Articular chondrocyte of knee joint (primary cell): ENCODE data around the gene NOL9. TPM values are rescaled to one million over a fixed set of nuclear protein-coding genes. Genes with fewer than 3 reads are reported as not detected.

Experiments
- small RNA-seq: library from RNA; depleted of rRNA; stranded (forward); fragments of <200 nt; gene quantifications from one replicate; pipeline ENCODE3, GENCODE V24; 2012
- total RNA-seq: library from RNA; depleted of rRNA; stranded (reverse); fragments of >200 nt; gene quantifications from 2 replicates; pipeline ENCODE4 v1.2.3, GENCODE V29; 2012

NOL9 gene
- 36.1 and 38.3 TPM in 2 replicates for total RNA-seq

DNA sequence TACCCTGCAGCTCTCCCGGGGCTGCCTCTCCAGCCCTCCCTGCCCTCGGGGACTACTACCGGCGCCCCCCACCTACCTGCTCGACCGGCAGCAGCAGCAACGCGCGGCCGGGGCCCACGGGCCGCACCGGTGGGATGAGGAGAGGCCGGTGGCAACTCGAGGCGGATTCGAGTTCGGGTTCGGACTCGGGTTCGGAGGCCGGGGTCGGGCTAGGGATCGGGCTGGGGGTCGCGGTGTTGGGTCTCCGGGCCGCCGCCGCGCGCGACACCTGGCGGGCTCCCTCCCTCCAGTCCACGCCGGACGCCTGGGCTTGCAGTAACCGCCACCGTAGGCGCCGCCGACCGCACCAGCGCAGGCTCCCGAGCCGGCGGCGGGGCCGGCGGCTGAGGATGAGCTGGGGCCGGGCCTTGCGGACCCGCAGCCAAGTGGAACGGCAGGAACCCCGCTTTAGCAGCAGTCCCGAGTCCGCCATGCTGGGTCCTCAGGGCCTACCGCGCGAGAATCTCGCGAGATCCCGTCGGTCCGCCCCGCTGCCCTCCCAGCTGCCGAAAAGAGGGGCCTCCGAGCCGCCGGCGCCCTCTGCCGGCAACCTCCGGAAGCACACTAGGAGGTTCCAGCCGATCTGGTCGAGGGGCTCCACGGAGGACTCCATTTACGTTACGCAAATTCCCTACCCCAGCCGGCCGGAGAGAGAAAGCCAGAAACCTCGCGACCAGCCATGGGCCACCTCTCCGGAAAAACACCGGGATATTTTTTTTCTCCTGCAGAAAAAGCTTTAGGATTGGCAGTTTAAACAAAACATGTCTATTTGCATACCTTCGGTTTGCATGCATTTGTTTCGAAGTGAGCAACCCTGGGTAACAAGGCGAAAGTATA is at the start of gene NOL9:
TSS of gene NOL9 (minus strand) at position 483 of the 876 bp plus-strand sequence. CDS start at position 472, 11 bp downstream.

DNA sequence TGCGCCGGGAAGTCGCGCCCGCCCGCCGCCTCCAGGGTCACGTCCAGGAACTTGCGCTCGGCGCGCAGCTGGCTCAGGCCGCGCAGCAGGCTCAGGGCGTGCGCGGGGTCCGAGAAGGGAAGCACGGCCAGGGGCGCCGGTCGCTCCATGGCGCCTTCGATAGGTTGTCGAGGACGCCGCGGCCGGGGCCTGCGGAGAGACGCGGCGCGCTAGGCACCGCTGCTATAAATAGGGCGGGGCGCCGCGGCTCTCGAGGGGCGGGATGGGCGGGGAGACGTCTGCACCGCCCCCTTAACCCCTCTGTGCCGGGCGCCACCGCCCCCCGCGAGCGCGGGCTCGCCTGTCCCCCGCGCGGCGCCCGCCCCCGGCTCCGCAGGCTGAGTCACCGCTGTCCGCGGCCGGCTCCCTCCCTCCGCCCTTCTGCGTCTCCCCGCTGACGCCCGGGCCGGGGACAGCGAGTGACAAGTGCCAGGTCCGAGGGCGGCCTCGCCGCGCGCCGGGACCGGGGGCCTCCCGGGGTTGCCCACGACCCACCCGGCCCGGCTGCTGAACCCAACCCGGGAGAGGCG is 48.4 kb upstream of the NOL9 start, which contains the start of gene KLHL21:
TSS of gene KLHL21 (minus strand) at position 201 of the 569 bp plus-strand sequence. CDS start at position 149, 52 bp downstream.

DNA sequence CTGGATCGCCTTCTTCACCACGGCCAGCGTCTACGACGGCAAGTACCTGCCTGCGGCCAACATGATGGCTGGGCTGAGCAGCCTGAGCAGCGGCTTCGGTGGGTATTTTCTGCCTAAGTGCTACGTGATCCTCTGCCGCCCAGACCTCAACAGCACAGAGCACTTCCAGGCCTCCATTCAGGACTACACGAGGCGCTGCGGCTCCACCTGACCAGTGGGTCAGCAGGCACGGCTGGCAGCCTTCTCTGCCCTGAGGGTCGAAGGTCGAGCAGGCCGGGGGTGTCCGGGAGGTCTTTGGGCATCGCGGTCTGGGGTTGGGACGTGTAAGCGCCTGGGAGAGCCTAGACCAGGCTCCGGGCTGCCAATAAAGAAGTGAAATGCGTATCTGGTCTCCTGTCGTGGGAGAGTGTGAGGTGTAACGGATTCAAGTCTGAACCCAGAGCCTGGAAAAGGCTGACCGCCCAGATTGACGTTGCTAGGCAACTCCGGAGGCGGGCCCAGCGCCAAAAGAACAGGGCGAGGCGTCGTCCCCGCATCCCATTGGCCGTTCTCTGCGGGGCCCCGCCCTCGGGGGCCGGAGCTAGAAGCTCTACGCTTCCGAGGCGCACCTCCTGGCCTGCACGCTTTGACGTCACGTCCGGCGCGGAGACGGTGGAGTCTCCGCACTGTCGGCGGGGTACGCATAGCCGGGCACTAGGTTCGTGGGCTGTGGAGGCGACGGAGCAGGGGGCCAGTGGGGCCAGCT is 25.2 kb upstream of the NOL9 start, which contains the start of gene ZBTB48:
TSS of gene ZBTB48 (plus strand) at position 621 of the 745 bp plus-strand sequence. CDS start 616 bp downstream, outside the sequence.

DNA sequence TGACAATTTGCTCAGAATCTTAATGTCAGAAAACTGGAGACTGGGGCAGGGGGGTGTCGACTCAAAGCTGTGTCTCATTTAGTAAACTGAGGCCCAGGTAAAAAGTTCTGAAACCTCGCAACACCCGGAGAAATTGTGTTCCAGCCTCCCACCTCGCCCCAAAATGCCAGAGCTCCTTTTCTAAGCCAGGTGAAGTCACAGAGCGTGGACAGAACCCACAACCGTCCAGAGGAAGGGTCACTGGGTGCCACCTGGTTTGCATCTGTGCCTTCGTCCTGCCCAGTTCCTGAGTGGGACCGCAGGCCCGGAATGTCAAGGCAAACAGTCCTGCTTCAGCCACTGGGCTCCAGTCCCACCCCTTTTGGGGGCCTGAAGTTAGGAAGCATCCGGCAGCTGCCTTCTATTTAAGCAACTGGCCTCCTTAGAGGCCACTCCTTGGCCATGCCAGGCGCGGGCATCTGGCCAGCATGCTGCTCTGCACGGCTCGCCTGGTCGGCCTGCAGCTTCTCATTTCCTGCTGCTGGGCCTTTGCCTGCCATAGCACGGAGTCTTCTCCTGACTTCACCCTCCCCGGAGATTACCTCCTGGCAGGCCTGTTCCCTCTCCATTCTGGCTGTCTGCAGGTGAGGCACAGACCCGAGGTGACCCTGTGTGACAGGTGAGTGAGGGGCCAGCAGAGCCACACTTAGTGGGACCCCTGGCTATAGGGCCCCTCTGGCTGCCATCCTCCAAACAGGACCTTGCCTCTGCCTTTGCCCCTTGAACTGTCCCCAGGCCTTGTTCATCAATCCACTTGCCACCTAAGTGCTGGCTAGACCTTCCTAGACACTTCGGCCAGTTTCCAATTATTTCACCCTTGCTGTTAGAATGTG is 830 bp upstream of the NOL9 start, which contains the start of gene TAS1R1:
TSS of gene TAS1R1 (plus strand) at position 401 of the 872 bp plus-strand sequence. CDS start at position 468, 67 bp downstream.

DNA sequence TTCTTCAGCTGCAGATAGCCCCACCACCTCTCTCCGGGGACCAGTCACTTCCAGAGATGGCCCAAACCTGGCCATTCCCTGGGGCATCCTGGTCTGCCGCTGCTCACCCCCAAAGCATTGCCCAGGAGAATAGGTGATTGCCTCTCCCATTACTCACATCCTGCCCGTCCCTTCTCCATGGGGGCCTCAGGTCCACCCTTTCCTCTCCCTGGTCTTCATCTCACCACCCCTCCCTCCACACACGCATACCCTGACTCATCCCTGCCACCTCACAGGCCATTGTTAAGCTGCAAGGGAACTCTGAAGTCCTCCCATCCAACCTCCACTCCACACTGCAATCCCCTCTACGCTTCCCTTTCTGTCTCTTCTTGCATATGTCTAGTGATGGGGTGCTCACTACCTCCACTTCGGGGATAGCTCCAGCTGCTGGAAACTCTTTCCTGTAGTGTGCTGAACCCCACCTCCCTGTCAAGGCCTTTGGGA is 62.8 kb downstream of the NOL9 start, which contains the start of gene PLEKHG5:
TSS of gene PLEKHG5 (minus strand) at position 188 of the 483 bp plus-strand sequence. CDS start 14,096 bp downstream, outside the sequence.

Small RNAs within 50 kb of the gene (small RNA-seq; reads per million reads assigned to genes)
- gene RNU6-731P = not detected

Other genes with a start within 250 kb of the NOL9 start
- gene ACOT7, start 160.7 kb downstream of the NOL9 start, total RNA-seq = 25.9 and 32.6 TPM in 2 replicates
- under 0.01 TPM in 1 of 2 replicates, not detected in the other for gene HES2, start 134.6 kb downstream of the NOL9 start, total RNA-seq
- gene ESPN, start 129.7 kb downstream of the NOL9 start, total RNA-seq = under 0.01 TPM in 1 of 2 replicates, not detected in the other
- 1.2 and 2.8 TPM in 2 replicates for gene TNFRSF25, start 88.3 kb downstream of the NOL9 start, total RNA-seq
- 3.9 and 5.0 TPM in 2 replicates for gene PLEKHG5, start 62.8 kb downstream of the NOL9 start, total RNA-seq
- 0.26 and 0.43 TPM in 2 replicates for gene TAS1R1, start 794 bp upstream of the NOL9 start, total RNA-seq
- 9.9 and 10.8 TPM in 2 replicates for gene ZBTB48, start 25.5 kb upstream of the NOL9 start, total RNA-seq
- 37.1 and 40.0 TPM in 2 replicates for gene KLHL21, start 48.4 kb upstream of the NOL9 start, total RNA-seq
- gene PHF13, start 59.2 kb upstream of the NOL9 start, total RNA-seq = 12.8 and 15.9 TPM in 2 replicates
- gene THAP3, start 70.4 kb upstream of the NOL9 start, total RNA-seq = 14.6 and 14.9 TPM in 2 replicates
- gene DNAJC11, start 147.3 kb upstream of the NOL9 start, total RNA-seq = 28.6 and 31.3 TPM in 2 replicates
- 57.1 and 66.2 TPM in 2 replicates for gene CAMTA1, start 230.9 kb upstream of the NOL9 start, total RNA-seq